Measurements from ENCODE around the gene DACH1. TPM values are rescaled to one million over a fixed set of nuclear protein-coding genes. Genes with fewer than 3 reads are reported as not detected.

Gene DACH1
- total RNA-seq, 1 donor from 2014 or later: 110 TPM

DNA sequence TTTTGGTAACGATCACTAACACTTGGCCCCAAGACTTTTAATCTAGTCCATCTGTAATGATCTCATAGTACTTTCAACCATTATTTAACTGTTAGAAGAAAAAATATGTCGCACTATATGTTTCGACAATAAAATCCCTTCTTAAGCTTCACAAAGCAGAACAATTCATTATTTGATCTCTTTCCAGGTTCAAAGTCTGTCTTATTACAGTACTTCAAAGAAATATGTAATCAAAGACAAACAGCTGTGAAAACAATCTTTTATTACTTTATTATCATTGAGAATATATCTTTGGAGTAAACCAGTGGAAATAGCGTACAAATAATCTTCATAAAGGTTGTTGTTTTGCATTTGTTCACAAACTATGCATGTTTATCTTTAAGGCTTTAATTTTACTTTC lies 93.5 kb downstream of the DACH1 start:
- Mint-ChIP-seq H3K4me1 (ENCODE audit: low read depth, unreplicated experiment) (peaks cover 5% of the 10 kb centered on the region), H3K36me3 (ENCODE audit: unreplicated experiment) (no peaks in the 10 kb centered on the region), H3K4me3 (ENCODE audit: unreplicated experiment) (no peak overlapping the region), H3K27ac (ENCODE audit: unreplicated experiment) (no peak overlapping the region), H3K27me3 (ENCODE audit: unreplicated experiment) (no peaks in the 10 kb centered on the region), H3K9me3 (ENCODE audit: unreplicated experiment) (peaks cover 1% of the 10 kb centered on the region)
- no peak for DNase-seq
- TF ChIP-seq, protein P1, sequence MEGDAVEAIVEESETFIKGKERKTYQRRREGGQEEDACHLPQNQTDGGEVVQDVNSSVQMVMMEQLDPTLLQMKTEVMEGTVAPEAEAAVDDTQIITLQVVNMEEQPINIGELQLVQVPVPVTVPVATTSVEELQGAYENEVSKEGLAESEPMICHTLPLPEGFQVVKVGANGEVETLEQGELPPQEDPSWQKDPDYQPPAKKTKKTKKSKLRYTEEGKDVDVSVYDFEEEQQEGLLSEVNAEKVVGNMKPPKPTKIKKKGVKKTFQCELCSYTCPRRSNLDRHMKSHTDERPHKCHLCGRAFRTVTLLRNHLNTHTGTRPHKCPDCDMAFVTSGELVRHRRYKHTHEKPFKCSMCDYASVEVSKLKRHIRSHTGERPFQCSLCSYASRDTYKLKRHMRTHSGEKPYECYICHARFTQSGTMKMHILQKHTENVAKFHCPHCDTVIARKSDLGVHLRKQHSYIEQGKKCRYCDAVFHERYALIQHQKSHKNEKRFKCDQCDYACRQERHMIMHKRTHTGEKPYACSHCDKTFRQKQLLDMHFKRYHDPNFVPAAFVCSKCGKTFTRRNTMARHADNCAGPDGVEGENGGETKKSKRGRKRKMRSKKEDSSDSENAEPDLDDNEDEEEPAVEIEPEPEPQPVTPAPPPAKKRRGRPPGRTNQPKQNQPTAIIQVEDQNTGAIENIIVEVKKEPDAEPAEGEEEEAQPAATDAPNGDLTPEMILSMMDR (IDR thresholded peaks at IDR 0.05; ENCODE audit: partially characterized antibody, unreplicated experiment): no peak

DNA sequence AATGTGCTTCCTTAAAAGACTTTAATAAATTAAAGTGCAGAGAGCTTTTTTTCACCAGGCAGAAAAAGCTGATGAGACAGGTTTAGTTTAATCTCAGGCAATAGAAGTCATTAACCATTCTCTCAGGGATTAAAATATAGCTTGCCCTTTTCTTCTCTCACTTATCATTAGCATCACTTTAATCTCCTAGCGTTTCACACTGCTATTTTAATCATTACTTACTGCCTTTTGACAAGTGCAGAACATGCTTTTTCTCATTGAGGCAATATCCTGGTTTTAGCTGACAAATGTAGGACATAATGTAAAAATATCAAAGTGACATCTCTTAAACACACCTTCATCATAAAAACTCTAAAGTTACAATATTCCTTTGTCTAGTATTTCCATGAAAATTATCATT lies 94.6 kb downstream of the DACH1 start:
- DNase-seq: no peak
- H3K36me3 Mint-ChIP-seq (ENCODE audit: unreplicated experiment): no peaks in the 10 kb centered on the region
- no peak overlapping the region for H3K4me3 Mint-ChIP-seq (ENCODE audit: unreplicated experiment)
- H3K9me3 Mint-ChIP-seq (ENCODE audit: unreplicated experiment): no peaks in the 10 kb centered on the region
- TF ChIP-seq, protein P1 (IDR thresholded peaks at IDR 0.05; ENCODE audit: partially characterized antibody, unreplicated experiment): no peak
- no peaks in the 10 kb centered on the region for H3K27me3 Mint-ChIP-seq (ENCODE audit: unreplicated experiment)
- no peak overlapping the region for H3K27ac Mint-ChIP-seq (ENCODE audit: unreplicated experiment)
- peaks cover 5% of the 10 kb centered on the region for H3K4me1 Mint-ChIP-seq (ENCODE audit: low read depth, unreplicated experiment)

DNA sequence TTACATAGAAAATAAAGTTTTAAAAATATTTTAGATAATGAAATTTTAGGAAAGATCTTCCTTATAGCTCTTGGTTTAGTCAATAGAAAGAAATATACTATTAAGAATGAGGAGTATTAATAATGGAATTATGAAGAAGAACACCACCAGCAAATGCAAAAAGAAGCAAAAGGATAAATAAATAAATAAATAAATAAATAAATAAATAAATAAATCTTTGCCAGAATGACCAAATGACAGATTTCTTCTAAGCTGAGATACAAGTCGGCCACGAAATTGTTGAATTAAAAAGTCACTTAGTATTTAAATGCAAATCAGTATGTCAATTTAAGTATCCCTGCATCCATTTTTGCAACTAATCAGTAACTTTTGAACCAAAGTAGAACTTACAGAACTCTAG lies 95.9 kb downstream of the DACH1 start:
- no peak overlapping the region for H3K4me3 Mint-ChIP-seq (ENCODE audit: unreplicated experiment)
- peaks cover 5% of the 10 kb centered on the region for H3K4me1 Mint-ChIP-seq (ENCODE audit: low read depth, unreplicated experiment)
- no peaks in the 10 kb centered on the region for H3K36me3 Mint-ChIP-seq (ENCODE audit: unreplicated experiment)
- no peak for DNase-seq
- H3K27ac Mint-ChIP-seq (ENCODE audit: unreplicated experiment): no peak overlapping the region
- peaks cover under 1% of the 10 kb centered on the region for H3K27me3 Mint-ChIP-seq (ENCODE audit: unreplicated experiment)
- TF ChIP-seq, protein P1 (IDR thresholded peaks at IDR 0.05; ENCODE audit: partially characterized antibody, unreplicated experiment): no peak
- no peaks in the 10 kb centered on the region for H3K9me3 Mint-ChIP-seq (ENCODE audit: unreplicated experiment)

DNA sequence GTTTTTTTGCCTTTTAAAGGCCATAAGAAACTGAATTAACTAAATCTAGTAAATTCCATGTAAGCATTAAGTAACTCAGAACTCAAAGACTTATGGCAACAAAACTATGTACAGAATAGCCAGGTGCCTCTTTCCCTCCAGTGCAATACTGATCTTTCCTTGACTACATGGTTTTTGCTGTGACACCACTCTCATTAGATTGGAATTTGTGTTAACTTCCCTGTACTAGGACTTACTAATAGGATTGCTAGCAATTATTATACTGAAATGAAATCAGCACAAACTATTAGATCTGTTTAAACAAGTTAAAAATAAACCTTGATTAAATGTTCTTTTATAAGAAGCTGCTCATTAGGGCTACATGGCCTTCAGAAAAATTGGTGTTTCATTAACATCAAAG lies 96.3 kb downstream of the DACH1 start:
- Mint-ChIP-seq H3K27me3 (ENCODE audit: unreplicated experiment) (peaks cover 3% of the 10 kb centered on the region), H3K36me3 (ENCODE audit: unreplicated experiment) (no peaks in the 10 kb centered on the region), H3K27ac (ENCODE audit: unreplicated experiment) (no peak overlapping the region), H3K4me1 (ENCODE audit: low read depth, unreplicated experiment) (peaks cover 5% of the 10 kb centered on the region), H3K4me3 (ENCODE audit: unreplicated experiment) (no peak overlapping the region), H3K9me3 (ENCODE audit: unreplicated experiment) (no peaks in the 10 kb centered on the region)
- DNase-seq: no peak
- TF ChIP-seq, protein P1 (IDR thresholded peaks at IDR 0.05; ENCODE audit: partially characterized antibody, unreplicated experiment): no peak

DNA sequence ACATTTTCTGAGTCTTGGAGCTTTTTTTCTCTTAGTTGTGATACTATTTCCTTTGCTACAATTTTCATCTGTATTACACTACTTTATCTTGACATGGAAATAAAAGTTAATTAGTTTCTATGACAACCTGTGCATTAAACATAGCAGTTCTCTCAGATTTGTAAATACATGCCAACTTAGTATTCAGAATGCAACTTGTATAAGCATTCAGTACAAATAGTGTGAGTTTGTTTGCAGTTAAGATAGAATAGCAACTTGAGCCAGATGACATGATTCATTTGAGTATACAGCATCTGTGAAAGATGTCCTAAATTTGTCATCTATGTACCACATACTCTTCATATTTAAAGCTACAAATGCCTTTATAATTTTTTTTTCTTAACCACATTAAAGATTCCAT lies 98.1 kb downstream of the DACH1 start:
- Mint-ChIP-seq H3K4me1 (ENCODE audit: low read depth, unreplicated experiment) (peaks cover 3% of the 10 kb centered on the region), H3K27me3 (ENCODE audit: unreplicated experiment) (peaks cover 7% of the 10 kb centered on the region), H3K9me3 (ENCODE audit: unreplicated experiment) (no peaks in the 10 kb centered on the region), H3K4me3 (ENCODE audit: unreplicated experiment) (no peak overlapping the region), H3K27ac (ENCODE audit: unreplicated experiment) (no peak overlapping the region), H3K36me3 (ENCODE audit: unreplicated experiment) (no peaks in the 10 kb centered on the region)
- TF ChIP-seq, protein P1 (IDR thresholded peaks at IDR 0.05; ENCODE audit: partially characterized antibody, unreplicated experiment): no peak
- no peak for DNase-seq
